Ovary (tissue), 9 donors: ENCODE data around the gene OR52B2. TPM values are rescaled to one million over a fixed set of nuclear protein-coding genes. Genes with fewer than 3 reads are reported as not detected.
"Not testable (repeated sequence)": the region's sequence is repeated elsewhere in the genome, so short reads cannot be mapped to it uniquely, and the experiment has no call there.

Source experiments
- DNase-seq, 5 donors: peaks; one replicate each; pipeline ENCODE4 v3.0.0-alpha.2; 2019 to 2020
- H3K27ac ChIP-seq, 2 donors: fragments of 200-600 bp; one replicate each; pipeline versions ENCODE4 v1.5.1 to v1.8.0; 2019 to 2022
- H3K27me3 ChIP-seq: fragments of 200-600 bp; one replicate; pipeline ENCODE4 v1.8.0; 2022
- H3K36me3 ChIP-seq: fragments of 200-600 bp; sonication (generic); one replicate; pipeline ENCODE4 v1.5.1; 2019
- H3K4me1 ChIP-seq: one replicate; pipeline ENCODE4 v1.8.1; 2013; ENCODE audit warnings: mild to moderate bottlenecking, moderate library complexity; ENCODE audit not compliant: insufficient read depth
- H3K4me3 ChIP-seq: fragments of 200-600 bp; sonication (generic); one replicate; pipeline ENCODE4 v1.5.1; 2017
- H3K9me3 ChIP-seq, 2 donors: fragments of 200-600 bp in 1 of 2; sonication (generic) in 1 of 2; one replicate each; pipeline versions ENCODE4 v1.5.1 to v1.8.1; 2013 to 2019; ENCODE audit warnings: mild to moderate bottlenecking in 1 of 2, moderate library complexity in 1 of 2
- EP300 ChIP-seq: sonication (generic); formaldehyde crosslinking; IDR thresholded peaks from one replicate; pipeline ENCODE4 v1.6.1; 2017; ENCODE audit warnings: antibody characterized with exemption
- POLR2A ChIP-seq: fragments of 450-650 bp; IDR thresholded peaks from one replicate; pipeline ENCODE4 v1.6.1; 2017; ENCODE audit warnings: antibody characterized with exemption, mild to moderate bottlenecking, moderate library complexity
- WGBS, 3 donors: extraction: QIAGEN DNeasy Blood & Tissue Kit in 1 of 3; methylation state at CpG; one replicate each; pipeline versions ENCODE4 v1.1.5 to v1.1.7; 2013 to 2017; 5-methylcytosine and 5-hydroxymethylcytosine counted together
- intact Hi-C, 4 donors: fragments of 100-400 bp; cut with DNase I; formaldehyde crosslinking; loops; one replicate each; pipeline versions ENCODE4 v1.11.0 to v1.15.1; 2022 to 2023
- polyA plus RNA-seq, 2 donors: library from polyadenylated mRNA; stranded (reverse); fragments of 200-250 nt in 1 of 2; fragments of 350-450 nt in 1 of 2; fragmentation: Illumina TruSeq in 1 of 2; extraction: RNeasy Lipid Tissue Mini Kit (QIAGEN cat#74804) in 1 of 2; gene quantifications; one replicate each; pipeline ENCODE4 v1.2.3, GENCODE V29; 2013 to 2014
- total RNA-seq, 7 donors: library from RNA; depleted of rRNA in 2 of 7; stranded (reverse); fragments of >200 nt in 2 of 7; fragmentation: NEBNext Ultra II Directional in 3 of 7; extraction: Animal tissue kit (Norgen Biotek cat#: 25700) in 3 of 7; gene quantifications; one replicate each; pipeline versions ENCODE4 v1.1.0 to v1.2.4, GENCODE V29; 2016 to 2023
- TF ChIP-seq, protein P1 (sequence below), 3 donors: fragments of 450-650 bp in 2 of 3; fragments of 200-600 bp in 1 of 3; IDR thresholded peaks; one replicate each; pipeline versions ENCODE4 v1.5.1 to v1.8.0; 2016 to 2022; ENCODE audit warnings: antibody characterized with exemption in 3 of 3, mild to moderate bottlenecking in 1 of 3
- donor health status: DM: no; HTN: no; CAD: no; lungs with moderate emphysema.
- donor health status: DM: no; HTN: no; CAD: no.
- donor health status: Bipolar disorder and iron deficiency.
- donor health status: DM: yes; HTN: yes; CAD: no.
- donor health status: DM: no; HTN: no; CAD: no.
- donor health status: DM: yes; HTN: yes; CAD: no.

Gene OR52B2
- total and polyA plus RNA-seq, 9 donors = not detected

DNA sequence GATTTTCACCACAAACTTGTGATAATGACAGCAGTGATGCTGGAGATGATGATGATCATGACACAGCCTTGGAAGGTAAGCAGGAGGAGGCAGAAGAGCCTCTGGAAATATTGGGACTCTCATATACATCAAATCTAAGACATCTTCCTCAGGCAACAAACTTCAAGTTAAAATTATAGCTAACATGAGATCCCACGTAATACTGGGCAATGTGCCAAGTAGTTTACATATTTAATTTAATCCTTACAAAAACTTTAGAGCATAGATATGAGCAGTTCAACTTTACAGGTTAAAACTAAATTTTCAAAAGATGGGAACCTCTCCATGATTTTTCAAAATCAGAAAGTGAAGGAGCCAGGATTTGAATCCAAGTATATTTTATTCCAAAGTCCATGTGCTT, 19.0 kb downstream of the OR52B2 start:
- H3K36me3 ChIP-seq = no peaks in the 10 kb centered on the region
- TF ChIP-seq EP300 = no peak
- no peak for TF ChIP-seq POLR2A
- TF ChIP-seq, protein P1, sequence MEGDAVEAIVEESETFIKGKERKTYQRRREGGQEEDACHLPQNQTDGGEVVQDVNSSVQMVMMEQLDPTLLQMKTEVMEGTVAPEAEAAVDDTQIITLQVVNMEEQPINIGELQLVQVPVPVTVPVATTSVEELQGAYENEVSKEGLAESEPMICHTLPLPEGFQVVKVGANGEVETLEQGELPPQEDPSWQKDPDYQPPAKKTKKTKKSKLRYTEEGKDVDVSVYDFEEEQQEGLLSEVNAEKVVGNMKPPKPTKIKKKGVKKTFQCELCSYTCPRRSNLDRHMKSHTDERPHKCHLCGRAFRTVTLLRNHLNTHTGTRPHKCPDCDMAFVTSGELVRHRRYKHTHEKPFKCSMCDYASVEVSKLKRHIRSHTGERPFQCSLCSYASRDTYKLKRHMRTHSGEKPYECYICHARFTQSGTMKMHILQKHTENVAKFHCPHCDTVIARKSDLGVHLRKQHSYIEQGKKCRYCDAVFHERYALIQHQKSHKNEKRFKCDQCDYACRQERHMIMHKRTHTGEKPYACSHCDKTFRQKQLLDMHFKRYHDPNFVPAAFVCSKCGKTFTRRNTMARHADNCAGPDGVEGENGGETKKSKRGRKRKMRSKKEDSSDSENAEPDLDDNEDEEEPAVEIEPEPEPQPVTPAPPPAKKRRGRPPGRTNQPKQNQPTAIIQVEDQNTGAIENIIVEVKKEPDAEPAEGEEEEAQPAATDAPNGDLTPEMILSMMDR (IDR thresholded peaks at IDR 0.05) = no peak
- WGBS, 3 donors = 6 to 14% (median 13%) methylated on average over 1 of the region's 1 CpG
- no peak overlapping the region for H3K27ac ChIP-seq
- H3K4me3 ChIP-seq = no peak overlapping the region
- intact Hi-C loops = no loop called here
- DNase-seq = no peak
- no peaks in the 10 kb centered on the region for H3K27me3 ChIP-seq
- H3K4me1 ChIP-seq = no peaks in the 10 kb centered on the region
- no peaks in the 10 kb centered on the region for H3K9me3 ChIP-seq

DNA sequence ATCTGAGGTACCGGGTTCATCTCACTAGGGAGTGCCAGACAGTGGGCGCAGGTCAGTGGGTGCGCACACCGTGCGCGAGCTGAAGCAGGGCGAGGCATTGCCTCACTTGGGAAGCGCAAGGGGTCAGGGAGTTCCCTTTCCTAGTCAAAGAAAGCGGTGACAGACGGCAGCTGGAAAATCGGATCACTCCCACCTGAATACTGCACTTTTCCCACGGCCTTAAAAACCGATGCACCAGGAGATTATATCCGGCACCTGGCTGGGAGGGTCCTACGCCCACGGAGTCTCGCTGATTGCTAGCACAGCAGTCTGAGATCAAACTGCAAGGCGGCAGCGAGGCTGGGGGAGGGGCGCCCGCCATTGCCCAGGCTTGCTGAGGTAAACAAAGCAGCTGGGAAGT, 26.4 kb downstream of the OR52B2 start:
- H3K4me1 ChIP-seq, H3K27ac ChIP-seq, intact Hi-C loops, H3K36me3 ChIP-seq, H3K9me3 ChIP-seq, H3K4me3 ChIP-seq, DNase-seq, H3K27me3 ChIP-seq: not testable (repeated sequence)
- 49 to 63% (median 57%) methylated on average over 13 to 21 of the region's 21 CpGs for WGBS, 3 donors

DNA sequence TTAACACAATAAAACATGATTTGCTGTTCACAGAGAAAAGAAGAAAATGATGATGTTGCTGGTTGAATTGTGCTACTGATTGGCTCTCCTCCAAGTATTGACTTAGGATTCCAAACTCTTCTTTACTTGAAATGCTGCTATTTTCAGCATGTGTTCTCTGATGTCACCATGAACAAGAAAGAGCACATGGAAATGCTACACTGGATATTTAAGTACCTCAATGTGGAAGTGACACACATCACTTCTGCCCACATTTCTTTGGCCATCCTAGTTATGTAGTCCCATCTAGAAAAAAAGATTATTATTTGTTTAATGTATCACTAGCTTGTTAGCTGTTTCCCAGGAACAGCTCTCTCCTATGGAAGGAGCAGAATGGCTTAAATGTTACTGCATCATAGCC, 27.2 kb downstream of the OR52B2 start:
- Histone ChIP-seq H3K9me3 (no peaks in the 10 kb centered on the region), H3K27me3 (no peaks in the 10 kb centered on the region), H3K27ac (no peak overlapping the region), H3K4me1 (no peaks in the 10 kb centered on the region), H3K36me3 (no peaks in the 10 kb centered on the region), H3K4me3 (no peak overlapping the region)
- intact Hi-C loops = no loop called here
- DNase-seq = no peak
- no peak for TF ChIP-seq EP300
- TF ChIP-seq POLR2A = no peak
- TF ChIP-seq, protein P1 (IDR thresholded peaks at IDR 0.05) = no peak

DNA sequence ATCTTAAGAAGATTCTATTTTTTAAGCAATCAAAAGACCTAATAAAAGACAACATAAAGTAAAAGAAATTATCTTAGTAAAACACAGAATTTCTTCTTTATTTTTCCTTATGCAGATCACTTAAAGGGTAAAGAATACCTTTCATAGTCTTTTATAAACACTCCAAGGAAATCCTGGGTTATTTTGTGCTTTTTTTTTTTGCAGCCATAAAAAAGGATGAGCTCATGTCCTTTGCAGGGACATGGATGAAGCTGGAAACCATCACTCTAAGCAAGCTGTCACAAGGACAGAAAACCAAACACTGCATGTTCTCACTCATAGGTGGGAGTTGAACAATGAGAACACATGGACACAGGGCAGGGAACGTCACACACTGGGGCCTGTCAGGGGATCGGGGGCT, 34.2 kb downstream of the OR52B2 start:
- H3K27ac ChIP-seq, intact Hi-C loops, H3K9me3 ChIP-seq, DNase-seq, H3K36me3 ChIP-seq, H3K27me3 ChIP-seq, H3K4me3 ChIP-seq, H3K4me1 ChIP-seq: not testable (repeated sequence)
- 27 to 50% (median 49%) methylated on average over 2 of the region's 2 CpGs for WGBS, 3 donors

DNA sequence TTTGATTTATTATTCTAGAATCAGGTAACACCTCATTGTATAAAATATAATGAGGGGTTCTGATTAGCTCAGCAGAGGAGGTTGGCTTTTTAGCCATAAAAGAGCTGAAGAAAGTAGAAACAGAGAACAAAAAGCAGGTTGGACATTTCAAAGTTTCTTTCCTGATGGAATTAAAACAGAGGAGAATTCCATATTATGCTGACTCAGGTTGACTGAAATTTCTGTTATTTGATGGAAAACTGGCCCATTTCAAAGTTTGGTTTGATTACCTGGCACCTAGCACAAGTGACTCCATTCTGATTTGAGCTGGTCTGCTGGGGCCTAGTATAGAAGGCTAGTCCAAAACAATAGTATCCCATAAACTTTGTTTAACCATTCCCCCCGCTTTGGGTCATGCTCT, 37.7 kb downstream of the OR52B2 start:
- H3K9me3 ChIP-seq = no peaks in the 10 kb centered on the region
- H3K36me3 ChIP-seq = no peaks in the 10 kb centered on the region
- H3K4me3 ChIP-seq = no peak overlapping the region
- H3K4me1 ChIP-seq = no peaks in the 10 kb centered on the region
- no peaks in the 10 kb centered on the region for H3K27me3 ChIP-seq
- 96 to 97% (median 96%) methylated on average over 1 of the region's 1 CpG for WGBS, 3 donors
- intact Hi-C loops = no loop called here
- no peak for TF ChIP-seq POLR2A
- no peak for TF ChIP-seq EP300
- TF ChIP-seq, protein P1 (IDR thresholded peaks at IDR 0.05) = no peak
- no peak overlapping the region for H3K27ac ChIP-seq
- no peak for DNase-seq

DNA sequence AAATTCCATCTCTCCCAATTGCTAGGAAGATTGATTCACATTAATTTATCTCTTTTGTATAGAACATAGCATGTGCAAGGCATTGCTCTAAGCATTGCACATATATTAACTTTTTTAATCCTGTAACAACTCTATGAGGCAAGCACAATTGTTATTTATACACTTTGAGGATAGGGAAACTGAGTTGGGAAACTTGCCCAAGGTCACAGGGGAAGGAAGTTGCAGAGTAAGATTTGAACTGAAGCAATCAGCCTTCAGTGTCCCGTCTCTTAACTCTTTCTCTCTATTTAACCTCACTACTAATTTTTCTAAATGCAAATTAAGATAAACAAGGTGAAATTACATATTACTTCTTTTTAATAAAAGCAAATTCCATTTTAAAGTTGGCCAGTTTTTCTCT, 40.5 kb downstream of the OR52B2 start:
- Histone ChIP-seq H3K9me3 (no peaks in the 10 kb centered on the region), H3K4me1 (no peaks in the 10 kb centered on the region), H3K4me3 (no peak overlapping the region), H3K27ac (no peak overlapping the region), H3K36me3 (no peaks in the 10 kb centered on the region), H3K27me3 (no peaks in the 10 kb centered on the region)
- intact Hi-C loops = no loop called here
- no peak for DNase-seq
- 23 to 37% (median 25%) methylated on average over 1 of the region's 1 CpG for WGBS, 3 donors
- TF ChIP-seq EP300 = no peak
- TF ChIP-seq POLR2A = no peak
- TF ChIP-seq, protein P1 (IDR thresholded peaks at IDR 0.05) = no peak
